Fibroblast of skin of left biceps (primary cell): ENCODE measurements around the gene CDK6.

Experiments used
- DNase-seq, 2 experiments: peaks; one replicate each; pipeline ENCODE4 v3.0.0-alpha.2; 2013; ENCODE audit warnings: low read depth in 2 of 2

The CDK6 gene

DNA sequence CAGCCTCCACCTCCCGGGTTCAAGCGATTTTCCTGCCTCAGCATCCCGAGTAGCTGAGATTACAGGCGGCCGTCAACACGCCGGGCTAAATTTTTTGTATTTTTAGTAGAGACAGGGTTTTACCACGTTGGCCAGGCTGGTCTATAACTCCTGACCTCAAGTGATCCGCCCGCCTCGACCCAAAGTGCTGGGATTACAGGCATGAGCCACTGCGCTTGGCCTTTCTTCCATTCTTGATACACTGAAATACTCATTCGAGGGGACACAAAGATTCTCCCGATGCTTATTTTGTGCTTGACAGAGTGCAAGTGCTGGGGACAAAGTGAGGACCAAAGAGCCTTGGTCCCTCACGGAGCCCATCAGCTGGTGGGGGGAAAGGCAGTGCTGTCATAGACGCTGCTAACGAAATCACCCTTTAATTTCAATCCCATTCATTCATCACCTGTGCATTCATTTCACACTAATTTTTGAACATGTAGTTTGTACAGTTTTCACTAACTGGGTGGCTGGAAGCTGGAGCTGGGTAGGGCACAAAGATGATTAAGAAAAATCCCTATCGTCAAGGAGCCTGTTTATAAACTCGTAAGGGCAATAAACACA, 245.6 kb downstream of the CDK6 start:
- DNase-seq = no peak

DNA sequence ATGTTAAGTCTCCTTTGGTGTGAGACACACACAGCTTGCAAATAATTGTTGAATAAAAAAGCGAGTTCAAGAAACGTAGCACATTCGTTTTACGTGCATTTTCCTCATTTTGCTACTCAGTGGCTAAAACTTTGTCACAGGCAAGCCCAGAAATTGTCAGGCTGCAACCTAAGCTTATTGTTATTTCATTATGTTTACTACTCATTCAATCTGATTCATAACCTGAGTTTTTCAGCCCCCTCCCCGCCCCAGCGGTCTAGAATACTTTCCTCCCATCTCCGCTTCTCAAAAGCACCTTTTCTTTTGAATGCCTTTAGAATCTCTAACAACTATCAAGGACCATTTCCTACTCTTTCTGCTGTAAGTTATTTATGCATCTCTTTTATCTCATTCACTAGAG, 247.3 kb downstream of the CDK6 start:
- no peak for DNase-seq

DNA sequence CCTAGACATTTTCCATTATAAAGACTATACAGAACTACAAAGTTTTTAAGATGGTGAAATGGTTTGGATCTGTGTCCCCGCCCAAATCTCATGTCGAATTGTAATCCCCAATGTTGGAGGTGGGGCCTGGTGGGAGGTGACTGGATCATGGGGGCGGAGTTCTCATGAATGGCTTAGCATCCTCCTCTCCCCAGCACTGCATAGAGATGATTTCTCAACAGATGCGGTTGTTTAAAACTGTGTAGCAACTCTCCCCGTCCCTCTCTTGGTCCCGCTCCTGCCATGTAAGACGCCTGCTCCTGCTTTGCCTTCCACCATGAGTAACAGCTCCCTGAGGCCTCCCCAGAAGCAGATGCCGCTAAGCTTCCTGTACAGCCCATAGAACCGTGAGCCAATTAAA, 247.8 kb downstream of the CDK6 start:
- no peak for DNase-seq

DNA sequence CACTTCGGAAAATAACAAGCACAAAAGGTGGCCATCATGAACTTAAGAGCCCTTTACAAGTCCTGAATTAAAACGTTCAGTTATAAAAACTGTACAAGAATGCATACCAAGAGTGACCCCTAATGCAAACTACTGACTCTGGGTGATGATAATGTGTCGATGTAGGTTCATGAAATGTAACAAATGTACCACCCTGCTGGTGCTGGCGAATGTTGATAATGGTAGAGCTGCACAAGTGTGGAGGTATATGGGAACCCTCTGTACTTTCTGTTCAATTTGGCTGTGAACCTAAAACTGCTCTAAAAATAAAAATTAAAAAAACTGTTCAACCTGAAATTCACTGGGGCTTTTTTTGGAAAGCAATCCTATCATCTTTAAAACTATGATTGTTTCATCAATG, 249.5 kb downstream of the CDK6 start:
- no peak for DNase-seq

DNA sequence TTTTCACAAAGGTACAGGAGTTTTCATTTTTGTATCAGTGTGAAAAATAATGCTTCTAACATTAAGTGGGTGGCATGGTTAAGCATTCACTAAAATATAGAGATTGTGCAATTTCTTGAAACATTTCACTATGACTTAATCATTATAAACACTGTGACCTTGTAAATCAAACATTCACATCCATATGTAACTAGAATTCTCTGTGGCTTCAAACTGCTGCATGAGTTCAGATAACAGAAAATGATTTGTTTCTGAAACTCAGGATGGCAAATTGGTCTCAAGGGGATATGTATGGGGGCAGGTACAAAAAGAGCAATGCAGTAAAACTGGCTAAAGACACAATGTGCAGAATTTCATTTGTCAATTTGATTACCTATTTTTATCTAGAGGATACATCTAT, 250.0 kb downstream of the CDK6 start:
- peak in 1 of 2 experiments; percentile 16 for DNase-seq

DNA sequence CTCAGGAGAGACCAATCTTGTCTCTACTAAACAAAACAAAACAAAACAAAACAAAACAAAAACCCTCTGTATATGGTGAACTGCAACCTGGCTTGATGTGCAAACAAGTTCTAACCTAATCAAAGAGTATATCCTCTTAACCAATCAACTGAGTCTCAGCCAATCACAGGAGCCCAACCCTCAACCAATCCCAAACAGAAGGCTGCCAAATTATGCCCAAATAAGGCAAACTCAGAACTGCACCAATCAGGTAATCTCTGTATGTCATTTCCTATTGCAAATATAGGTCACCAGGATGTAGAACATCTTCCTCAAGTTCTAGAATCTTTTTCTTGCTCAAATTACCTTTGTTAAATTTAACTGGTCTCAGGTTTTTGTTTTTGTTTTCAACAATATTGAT, 251.4 kb downstream of the CDK6 start:
- DNase-seq = no peak

DNA sequence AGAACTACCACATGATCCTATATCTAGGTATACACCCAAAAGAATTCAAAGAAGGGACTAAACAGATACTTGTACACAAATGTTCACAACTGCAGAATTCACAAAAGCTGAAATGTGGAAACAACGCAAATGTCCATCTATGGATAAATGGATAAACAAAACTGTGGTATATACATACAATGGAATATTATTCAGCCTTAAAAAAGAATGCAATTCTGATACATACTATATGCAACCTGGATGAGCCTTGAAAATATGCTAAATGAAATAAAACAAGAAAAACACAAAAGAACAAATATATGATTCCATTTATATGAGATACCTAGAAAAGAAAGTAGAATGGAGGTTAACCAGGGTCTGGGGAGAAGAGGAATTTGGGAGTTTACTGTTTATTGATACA, 253.4 kb downstream of the CDK6 start:
- no peak for DNase-seq

DNA sequence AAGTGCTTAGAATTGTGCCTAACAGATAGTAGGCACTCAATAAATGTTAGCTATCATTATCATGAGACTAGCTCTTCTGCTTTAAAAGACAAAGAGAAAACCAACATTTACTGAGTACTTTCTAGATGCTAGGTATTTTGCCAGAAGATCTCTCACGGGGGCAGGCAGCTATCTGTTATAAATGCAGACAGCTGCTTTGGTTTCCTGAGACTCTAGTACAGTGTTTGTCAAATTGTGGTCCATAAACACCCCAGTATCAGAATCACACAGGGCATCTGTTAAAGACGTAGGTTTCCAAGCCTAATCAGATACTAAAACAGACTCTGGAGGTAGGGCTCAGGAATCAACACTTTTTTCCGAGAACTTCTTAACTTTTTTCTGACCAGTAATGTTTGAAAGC, 260.1 kb downstream of the CDK6 start:
- DNase-seq = no peak

DNA sequence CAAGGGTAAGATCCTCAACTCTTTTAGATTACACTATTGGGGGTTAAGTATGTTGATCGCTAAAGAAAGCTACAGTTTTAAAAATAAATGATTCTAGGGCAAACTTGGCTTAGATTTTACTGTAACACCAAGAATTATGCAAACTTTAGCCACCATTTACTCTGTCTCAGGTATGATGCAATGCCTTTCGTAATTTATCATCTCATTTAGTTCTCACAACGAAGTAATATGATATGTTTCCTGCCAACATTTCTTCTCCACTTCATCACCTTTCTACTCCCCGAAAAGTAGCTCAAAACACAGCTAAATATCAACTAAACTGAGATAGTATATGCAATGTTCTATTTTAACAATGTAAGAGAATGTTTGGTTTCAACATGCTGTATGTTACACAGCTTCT, 267.2 kb downstream of the CDK6 start:
- no peak for DNase-seq

DNA sequence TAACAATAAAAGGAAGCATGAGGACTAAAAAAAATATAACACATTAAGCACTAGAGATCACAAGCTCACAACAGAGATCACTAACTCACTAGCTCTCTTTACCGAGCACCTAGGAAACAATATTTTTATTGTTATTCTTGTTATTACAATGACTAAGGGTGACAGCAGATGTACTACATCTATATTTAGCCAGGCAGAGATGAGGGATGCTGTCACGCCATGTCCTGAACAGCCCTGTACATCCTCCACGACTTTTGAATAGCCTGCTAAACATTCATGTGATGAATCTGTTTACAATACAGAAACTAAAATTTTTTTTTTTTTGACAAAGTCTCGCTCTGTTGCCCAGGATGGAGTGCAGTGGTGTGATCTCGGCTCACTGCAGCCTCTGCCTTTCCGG, 268.9 kb downstream of the CDK6 start:
- DNase-seq = no peak

DNA sequence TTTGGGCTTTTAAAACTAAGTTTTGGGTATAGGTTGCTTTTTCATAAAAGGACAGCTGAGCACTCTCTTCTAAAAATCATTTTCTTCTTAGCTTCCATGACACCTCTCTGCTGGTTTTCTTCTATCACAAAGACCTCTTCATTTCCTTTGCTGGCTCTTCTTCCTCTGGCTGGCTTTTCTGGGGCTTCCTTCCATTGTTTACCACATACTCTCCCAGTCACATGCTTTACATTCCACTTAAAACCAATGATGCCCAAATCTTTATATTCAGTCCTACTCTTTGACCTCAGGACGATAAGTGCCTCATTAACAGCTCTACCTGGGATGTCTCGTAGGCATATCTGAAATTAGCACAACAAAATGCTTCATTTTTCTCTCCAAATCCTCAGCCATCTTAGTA, 273.0 kb downstream of the CDK6 start:
- DNase-seq = no peak

DNA sequence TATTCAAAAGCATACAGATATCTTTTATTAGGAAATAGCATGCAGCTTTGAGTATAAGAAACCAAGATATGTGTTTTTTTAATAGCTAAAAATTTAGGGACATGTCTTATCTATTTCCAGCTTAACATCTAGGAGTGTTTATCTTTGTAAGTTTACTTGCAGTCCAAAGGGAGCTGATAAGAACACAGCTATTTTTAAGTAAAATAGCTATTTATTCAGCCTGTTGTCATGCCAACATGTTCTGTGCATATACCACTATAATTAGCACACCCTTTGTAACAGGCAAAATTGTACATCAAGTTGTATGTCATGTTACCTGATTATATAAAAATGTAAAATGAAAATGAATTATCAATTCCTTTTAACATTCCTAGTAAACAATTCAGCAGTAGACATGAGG, 275.8 kb downstream of the CDK6 start:
- DNase-seq = no peak

DNA sequence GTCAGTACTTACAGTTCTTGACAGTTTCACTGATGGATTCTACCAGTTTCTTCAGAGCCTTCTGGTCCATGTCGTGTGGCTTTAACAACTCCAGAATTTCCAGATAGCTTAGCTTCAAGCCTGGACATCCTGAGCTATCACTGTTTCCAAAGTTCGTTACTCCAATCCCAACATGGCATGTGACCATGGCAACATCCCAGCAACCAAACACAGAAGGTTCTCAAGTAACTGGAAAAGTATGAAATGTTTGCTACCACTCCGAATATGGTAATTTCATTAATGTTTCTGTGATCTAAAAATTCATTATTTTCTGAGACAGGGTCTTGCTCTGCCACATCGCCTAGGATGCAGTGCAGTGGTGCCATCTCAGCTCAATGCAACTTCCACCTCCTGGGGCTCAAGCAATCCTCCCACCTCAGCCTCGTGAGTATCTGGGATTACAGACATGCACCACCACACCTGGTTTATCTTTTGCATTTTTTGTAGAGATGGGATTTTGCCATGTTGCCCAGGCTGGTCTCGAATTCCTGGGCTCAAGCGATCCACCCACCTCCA, 278.5 kb downstream of the CDK6 start:
- no peak for DNase-seq

DNA sequence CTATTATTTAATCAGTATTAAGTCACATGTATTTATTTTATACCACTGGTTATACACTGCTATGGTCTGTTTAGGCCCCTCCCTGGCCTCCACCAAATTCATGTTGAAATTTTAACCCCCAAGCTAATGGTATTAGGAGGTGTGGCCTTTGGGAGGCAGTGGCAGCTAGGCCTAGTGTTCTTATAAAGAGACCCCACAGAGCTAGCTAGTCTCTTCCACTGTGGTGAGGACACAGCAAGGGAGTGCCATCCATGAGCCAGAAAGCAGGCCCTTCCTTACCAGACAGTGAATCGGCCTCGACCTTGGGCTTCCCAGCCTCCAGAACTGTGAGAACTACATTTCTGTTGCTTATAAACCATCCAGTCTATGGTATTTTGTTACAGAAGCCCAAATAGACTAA, 279.1 kb downstream of the CDK6 start:
- DNase-seq = no peak
